ENCODE results near the gene BAX.

Gene BAX

GRCh38 chr19:48933382-48933932 lies 21.2 kb upstream of the BAX start, which contains the start of gene DHDH:
DHDH (plus strand) TSS chr19:48933699; CDS start chr19:48933722, 23 bp downstream.
- peak; percentile 79 for DNase-seq

DNA sequence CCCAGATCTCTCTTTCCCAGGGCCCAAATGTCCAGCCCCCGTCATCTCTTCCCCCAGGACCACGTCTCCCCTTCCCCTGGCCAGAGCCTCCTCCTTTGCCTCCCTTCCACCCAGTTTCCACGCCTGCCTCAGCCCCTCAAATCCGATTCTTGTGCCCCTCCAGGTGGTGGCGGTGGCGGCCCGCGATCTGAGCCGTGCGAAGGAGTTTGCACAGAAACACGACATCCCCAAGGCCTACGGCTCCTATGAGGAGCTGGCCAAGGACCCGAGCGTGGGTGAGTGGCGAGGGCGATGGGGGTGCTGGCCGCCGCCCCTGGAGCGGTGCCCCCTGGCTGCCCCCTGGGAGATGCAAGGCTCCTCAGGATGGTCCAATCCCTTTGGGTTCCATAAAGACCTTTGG lies 19.8 kb upstream of the BAX start:
- no peak for DNase-seq

DNA sequence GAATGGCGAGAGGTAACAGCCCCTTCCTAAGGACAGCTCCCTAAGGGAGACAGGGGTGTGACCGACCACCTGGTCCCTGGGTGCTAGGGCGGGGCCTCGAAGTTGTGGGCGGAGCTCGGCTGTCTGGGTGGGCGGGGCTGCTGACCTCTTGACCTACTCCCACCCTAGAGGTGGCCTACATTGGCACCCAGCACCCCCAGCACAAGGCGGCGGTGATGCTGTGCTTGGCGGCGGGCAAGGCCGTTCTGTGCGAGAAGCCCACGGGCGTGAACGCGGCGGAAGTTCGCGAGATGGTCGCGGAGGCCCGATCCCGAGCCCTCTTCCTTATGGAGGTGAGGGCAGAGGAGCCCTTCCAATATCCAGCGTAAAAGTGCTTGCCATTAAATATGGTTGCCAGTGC lies 18.8 kb upstream of the BAX start:
- no peak for DNase-seq

DNA sequence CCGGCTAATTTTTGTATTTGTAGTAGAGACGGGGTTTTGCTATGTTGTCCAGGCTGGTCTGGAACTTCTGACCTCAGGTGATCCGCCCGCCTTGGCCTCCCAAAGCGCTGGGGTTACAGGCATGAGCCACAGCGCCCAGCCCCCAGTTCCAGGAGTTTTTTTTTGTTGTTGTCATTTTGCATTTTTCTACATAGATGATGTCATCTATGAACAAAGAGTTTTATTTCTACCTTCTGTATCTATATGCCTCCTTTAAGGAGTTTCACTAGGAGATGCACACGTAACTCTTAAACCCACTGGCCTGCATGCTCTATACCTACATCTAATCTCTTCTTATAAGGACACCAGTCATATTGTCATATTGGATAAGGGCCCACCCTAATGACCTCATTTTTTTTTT lies 16.4 kb upstream of the BAX start:
- no peak for DNase-seq

DNA sequence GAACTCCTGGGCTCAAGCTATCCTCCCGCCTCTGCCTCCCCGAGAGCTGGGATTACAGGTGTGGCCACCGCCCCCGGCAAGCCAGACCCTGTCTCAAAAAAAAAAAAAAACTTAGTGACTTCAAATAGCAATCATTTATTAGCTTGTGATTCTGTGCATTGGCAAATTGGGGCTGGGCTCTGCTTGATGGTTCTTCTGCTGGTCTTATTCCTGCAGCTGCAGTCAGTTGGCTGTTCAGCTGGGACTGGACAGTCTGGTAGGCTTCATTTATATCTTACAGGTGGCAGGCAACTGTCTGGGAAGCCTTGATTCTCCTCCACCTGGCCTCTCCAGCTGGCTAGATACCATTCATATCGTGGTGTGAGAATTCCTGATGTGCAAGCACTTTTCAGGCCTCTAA lies 13.8 kb upstream of the BAX start:
- DNase-seq, result no peak

GRCh38 chr19:48943081-48943480 lies 11.6 kb upstream of the BAX start:
- no peak for DNase-seq

GRCh38 chr19:48945415-48945814 lies 9.3 kb upstream of the BAX start:
- DNase-seq, result no peak

- DNase-seq, result no peak
These were observed 8.9 kb upstream of the BAX start for GRCh38 chr19:48945817-48946216.

- DNase-seq, result no peak
These were observed 8.0 kb upstream of the BAX start for GRCh38 chr19:48946463-48947257.

DNA sequence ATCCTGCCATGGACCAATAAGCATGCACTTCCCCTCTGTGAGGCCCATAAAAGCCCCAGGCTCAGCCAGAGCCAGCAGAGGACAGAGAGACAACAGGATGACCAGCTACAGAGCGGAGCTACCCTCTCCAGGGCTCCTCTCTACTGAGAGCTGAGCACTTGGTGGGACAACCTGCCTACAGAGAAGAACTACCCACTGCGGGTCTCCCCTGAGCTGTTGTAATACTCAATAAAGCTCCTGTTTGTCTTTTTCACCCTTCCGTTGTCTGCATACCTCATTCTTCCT lies 7.5 kb upstream of the BAX start:
- no peak for DNase-seq

DNA sequence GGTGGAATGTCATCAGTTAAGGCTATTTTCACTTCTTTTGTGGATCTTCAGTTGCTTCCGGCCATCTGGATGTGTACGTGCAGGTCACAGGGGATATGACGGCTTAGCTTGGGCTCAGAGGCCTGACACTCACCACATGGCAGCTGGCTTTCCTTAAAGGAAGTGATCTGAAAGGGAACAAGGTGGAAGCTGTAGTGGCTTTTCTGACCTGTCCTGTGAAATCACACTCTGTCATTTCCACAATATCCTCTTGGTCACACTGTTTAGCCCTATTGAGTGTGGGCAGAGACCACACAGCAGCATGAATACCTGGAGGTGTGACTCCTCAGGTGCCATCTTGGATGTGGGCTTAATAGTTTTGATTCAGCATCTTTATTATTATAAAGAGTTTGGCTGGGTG lies 4.5 kb upstream of the BAX start:
- no peak for DNase-seq

- no peak for DNase-seq
These were observed 3.7 kb upstream of the BAX start for GRCh38 chr19:48950830-48951519.

- no peak for DNase-seq
These were observed 1.5 kb upstream of the BAX start for GRCh38 chr19:48953141-48953540.

GRCh38 chr19:48953990-48954594 lies 583 bp upstream of the BAX start:
- DNase-seq, result no peak

DNA sequence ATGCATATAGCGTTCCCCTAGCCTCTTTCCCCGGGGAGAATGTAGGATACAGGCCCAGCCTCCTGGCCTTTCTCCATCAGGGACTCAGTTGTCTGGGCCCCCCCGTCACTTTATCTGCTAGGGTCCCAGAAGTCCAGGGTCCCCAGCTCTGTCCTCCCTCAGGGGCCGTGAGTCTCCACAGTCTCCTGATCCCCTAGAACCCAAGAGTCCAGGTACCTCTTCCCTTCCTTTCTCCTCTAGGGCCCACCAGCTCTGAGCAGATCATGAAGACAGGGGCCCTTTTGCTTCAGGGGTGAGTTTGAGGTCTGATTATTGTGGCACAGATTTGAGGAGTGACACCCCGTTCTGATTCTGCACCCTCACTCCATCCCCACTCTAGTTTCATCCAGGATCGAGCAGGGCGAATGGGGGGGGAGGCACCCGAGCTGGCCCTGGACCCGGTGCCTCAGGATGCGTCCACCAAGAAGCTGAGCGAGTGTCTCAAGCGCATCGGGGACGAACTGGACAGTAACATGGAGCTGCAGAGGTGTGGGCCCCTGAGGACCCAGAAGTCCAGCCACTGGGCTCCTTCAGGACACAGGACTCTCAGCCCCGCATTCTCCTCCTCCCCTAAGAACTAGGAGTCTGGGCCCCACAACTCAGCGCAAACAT lies 758 bp downstream of the BAX start:
- DNase-seq, result no peak

- DNase-seq, result no peak
These were observed 3.3 kb downstream of the BAX start for GRCh38 chr19:48958006-48958405.

GRCh38 chr19:48959341-48960239 lies 4.9 kb downstream of the BAX start:
- no peak for DNase-seq

GRCh38 chr19:48961051-48961649 lies 6.5 kb downstream of the BAX start:
- no peak for DNase-seq

DNA sequence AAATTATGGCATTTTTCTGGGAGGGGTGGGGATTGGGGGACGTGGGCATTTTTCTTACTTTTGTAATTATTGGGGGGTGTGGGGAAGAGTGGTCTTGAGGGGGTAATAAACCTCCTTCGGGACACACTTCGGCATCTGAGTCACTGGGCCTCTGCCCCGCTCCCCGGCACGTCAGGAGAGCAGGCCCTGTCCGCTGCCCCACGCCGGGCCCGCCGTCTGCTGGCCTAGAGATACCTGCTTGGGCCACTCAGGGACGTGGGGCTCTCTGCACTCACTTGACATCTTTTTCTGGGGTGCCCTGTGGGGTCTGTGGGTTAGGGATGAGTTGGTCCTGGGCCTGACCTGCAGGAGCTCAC lies 7.0 kb downstream of the BAX start:
- DNase-seq, result no peak

- peak; percentile 22 for DNase-seq
These were observed 7.6 kb downstream of the BAX start for GRCh38 chr19:48962029-48962848.

GRCh38 chr19:48962849-48963165 lies 8.1 kb downstream of the BAX start:
- no peak for DNase-seq
